ENCODE measurements around the gene KRTAP19-5.

KRTAP19-5 gene

GRCh38 chr21:30491963-30492428, 9.9 kb downstream of the KRTAP19-5 start, which contains the start of gene KRTAP19-3:
TSS of gene KRTAP19-3 (minus strand) at chr21:30492013. CDS start at chr21:30491957, 56 bp downstream.
- no peak within 1 kb of the TSS for H3K4me3 ChIP-seq (ENCODE audit: low read depth, low read length)
- peaks cover 79% of the 10 kb centered on the region for H3K27me3 ChIP-seq (ENCODE audit: insufficient read depth, low read depth, severe bottlenecking)
- no peaks in the 10 kb centered on the region for H3K9me3 ChIP-seq (ENCODE audit: severe bottlenecking)
- no peaks in the 10 kb centered on the region for H3K36me3 ChIP-seq
- H3K27ac ChIP-seq: no peak within 1 kb of the TSS
- TF ChIP-seq CTCF (IDR thresholded peaks at IDR 0.05; ENCODE audit: low read depth, low read length): no peak
- DNase-seq: no peak

GRCh38 chr21:30487336-30487735, 14.6 kb downstream of the KRTAP19-5 start, which contains the start of gene KRTAP19-2:
TSS of gene KRTAP19-2 (minus strand) at chr21:30487436. CDS start at chr21:30487348, 88 bp downstream.
- DNase-seq: no peak
- Histone ChIP-seq H3K9me3 (ENCODE audit: severe bottlenecking) (peaks cover 7% of the 10 kb centered on the region), H3K27ac (no peak within 1 kb of the TSS), H3K36me3 (no peaks in the 10 kb centered on the region), H3K27me3 (ENCODE audit: insufficient read depth, low read depth, severe bottlenecking) (peaks cover 60% of the 10 kb centered on the region), H3K4me3 (ENCODE audit: low read depth, low read length) (no peak within 1 kb of the TSS)
- TF ChIP-seq CTCF (IDR thresholded peaks at IDR 0.05; ENCODE audit: low read depth, low read length): no peak

GRCh38 chr21:30486180-30486579, 15.8 kb downstream of the KRTAP19-5 start:
- Histone ChIP-seq H3K9me3 (ENCODE audit: severe bottlenecking) (peaks cover 7% of the 10 kb centered on the region), H3K27me3 (ENCODE audit: insufficient read depth, low read depth, severe bottlenecking) (peaks cover 54% of the 10 kb centered on the region), H3K4me3 (ENCODE audit: low read depth, low read length) (no peak overlapping the region), H3K27ac (no peak overlapping the region), H3K36me3 (no peaks in the 10 kb centered on the region)
- TF ChIP-seq CTCF (IDR thresholded peaks at IDR 0.05; ENCODE audit: low read depth, low read length): no peak
- no peak for DNase-seq

GRCh38 chr21:30482130-30482529, 19.8 kb downstream of the KRTAP19-5 start:
- TF ChIP-seq CTCF (IDR thresholded peaks at IDR 0.05; ENCODE audit: low read depth, low read length): no peak
- Histone ChIP-seq H3K9me3 (ENCODE audit: severe bottlenecking) (peaks cover 7% of the 10 kb centered on the region), H3K27me3 (ENCODE audit: insufficient read depth, low read depth, severe bottlenecking) (peaks cover 62% of the 10 kb centered on the region), H3K27ac (no peak overlapping the region), H3K36me3 (no peaks in the 10 kb centered on the region), H3K4me3 (ENCODE audit: low read depth, low read length) (no peak overlapping the region)
- DNase-seq: no peak

GRCh38 chr21:30480145-30480544, 21.8 kb downstream of the KRTAP19-5 start, which contains the start of gene KRTAP19-1:
TSS of gene KRTAP19-1 (minus strand) at chr21:30480367. CDS start at chr21:30480317, 50 bp downstream.
- TF ChIP-seq CTCF (IDR thresholded peaks at IDR 0.05; ENCODE audit: low read depth, low read length): no peak
- Histone ChIP-seq H3K27me3 (ENCODE audit: insufficient read depth, low read depth, severe bottlenecking) (peaks cover 71% of the 10 kb centered on the region), H3K27ac (no peak within 1 kb of the TSS), H3K4me3 (ENCODE audit: low read depth, low read length) (no peak within 1 kb of the TSS), H3K9me3 (ENCODE audit: severe bottlenecking) (no peaks in the 10 kb centered on the region), H3K36me3 (no peaks in the 10 kb centered on the region)
- DNase-seq: no peak

GRCh38 chr21:30479259-30479658, 22.7 kb downstream of the KRTAP19-5 start:
- Histone ChIP-seq H3K27ac (no peak overlapping the region), H3K4me3 (ENCODE audit: low read depth, low read length) (no peak overlapping the region), H3K27me3 (ENCODE audit: insufficient read depth, low read depth, severe bottlenecking) (peaks cover 70% of the 10 kb centered on the region), H3K9me3 (ENCODE audit: severe bottlenecking) (no peaks in the 10 kb centered on the region), H3K36me3 (no peaks in the 10 kb centered on the region)
- no peak for DNase-seq
- TF ChIP-seq CTCF (IDR thresholded peaks at IDR 0.05; ENCODE audit: low read depth, low read length): no peak
